NCI-H524 (cell line): ENCODE data around the gene EIF4G3.
"Not testable (repeated sequence)": the region's sequence is repeated elsewhere in the genome, so short reads cannot be mapped to it uniquely, and the experiment has no call there.

ENCODE experiments used
- DNase-seq, 2 experiments: peaks; one replicate each; lab custom pipeline; 2025; lab: John Stamatoyannopoulos, UW

EIF4G3 gene

DNA sequence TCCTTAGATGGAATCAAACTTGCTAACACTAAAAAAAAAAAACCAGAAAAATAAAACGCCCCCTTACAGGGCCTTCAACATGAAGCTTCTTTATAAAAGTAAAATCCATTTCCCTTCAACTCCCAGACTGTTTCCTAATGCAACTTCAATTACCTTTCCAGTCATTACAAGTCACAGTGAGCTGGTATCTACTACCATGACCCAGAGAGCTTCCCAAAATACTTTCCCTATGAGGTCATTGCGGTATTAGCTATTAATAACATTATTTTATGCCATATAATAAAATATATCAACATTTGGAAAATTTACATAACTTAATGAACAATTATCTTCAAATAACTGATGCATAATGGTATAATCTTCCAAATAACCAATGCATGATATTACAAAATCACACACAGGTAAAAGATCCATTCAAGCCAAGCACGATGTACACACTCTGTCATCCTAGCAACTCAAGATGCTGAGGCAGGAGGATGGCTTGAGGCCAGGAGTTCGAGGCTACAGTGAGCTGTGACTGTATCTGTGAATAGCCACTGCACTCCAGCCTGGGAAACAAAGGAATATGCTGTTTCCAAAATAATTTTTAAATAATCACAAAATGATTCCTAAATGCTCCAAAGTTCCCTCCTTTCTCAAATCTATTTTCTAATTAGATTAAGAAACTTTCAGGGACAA is 24.1 kb downstream of the EIF4G3 start:
- no peak for DNase-seq

DNA sequence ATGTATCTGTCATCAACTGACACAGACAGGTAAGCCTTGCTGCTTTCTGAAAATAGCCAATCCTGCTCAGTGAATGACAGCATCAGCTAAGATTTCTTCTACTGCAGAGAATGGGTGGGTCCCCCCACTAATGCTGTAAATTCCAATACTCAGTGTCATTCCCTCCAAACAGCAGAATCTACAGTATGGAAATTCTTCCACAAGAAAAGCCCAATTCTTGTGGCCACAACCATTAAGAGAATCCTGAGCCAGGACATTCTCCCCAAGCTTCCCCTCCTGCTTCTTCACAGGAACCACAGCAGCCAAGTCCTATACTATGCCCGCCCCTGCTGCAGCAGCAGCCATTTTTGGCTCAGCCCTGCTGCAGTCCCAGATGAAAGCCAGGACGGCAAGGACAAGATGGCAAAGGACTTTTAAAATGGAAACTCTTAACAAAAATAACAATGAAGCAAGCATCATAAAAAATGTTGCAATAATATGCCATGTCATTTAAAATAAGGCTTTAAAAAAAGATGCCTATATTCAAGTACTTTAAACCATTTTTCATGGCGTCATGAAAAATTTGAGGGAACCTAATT is 26.8 kb downstream of the EIF4G3 start:
- no peak for DNase-seq

DNA sequence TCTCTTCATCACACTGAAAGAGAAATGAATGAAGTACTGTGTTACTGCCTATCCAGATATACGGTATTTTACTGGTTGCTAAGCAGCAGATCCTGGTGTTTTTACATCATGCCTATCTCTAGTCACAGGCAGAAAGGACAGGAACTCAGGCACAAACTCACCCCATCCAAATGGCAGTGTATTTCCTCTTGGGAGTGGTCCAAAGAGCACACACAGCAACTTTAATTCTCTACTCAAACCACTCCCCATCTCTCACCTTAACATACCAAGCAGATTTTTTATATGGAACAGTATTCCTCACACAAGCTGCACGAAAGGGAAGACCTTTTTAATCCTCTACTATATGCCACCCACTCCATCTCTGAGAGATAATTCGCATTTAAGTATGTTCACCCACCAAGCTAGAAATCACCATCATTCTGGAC is 27.3 kb downstream of the EIF4G3 start:
- no peak for DNase-seq

DNA sequence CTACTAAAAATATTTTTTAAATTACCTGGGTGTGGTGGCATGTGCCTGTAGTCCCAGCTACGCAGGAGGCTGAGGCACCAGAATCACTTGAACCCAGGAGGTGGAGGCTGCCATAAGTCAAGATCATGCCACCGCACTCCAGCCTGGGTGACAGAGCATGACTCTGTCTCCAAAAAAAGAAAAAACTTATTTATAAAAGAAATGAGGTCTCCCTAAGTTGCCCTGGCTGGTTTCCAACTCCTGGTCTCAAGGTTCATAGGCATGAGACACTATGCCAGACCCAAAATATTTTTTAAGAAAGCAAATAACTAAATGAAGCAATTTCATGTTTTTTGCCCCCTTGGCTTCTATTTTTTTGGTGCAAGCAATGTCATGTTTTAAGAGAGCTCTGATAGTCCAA is 32.9 kb downstream of the EIF4G3 start:
- no peak for DNase-seq

DNA sequence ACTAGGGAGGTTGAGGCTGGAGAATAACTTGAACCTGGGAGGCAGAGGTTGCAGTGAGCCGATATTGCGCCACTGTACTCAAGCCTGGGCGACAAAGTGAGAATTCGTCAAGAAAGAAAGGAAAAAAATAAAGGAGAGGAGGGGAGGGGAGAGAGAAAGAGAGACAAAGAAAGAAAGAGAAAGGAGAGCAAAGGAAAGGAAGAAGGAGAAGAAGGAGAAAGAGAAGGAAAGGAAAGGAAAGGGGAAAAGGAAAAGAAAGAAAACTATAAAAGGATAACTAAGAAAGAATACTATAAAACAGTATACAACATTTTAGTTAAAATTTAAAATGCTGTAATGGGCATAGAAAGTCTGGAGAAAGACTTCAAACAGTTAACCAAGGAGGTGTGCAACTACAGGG is 33.6 kb downstream of the EIF4G3 start:
- no peak for DNase-seq

DNA sequence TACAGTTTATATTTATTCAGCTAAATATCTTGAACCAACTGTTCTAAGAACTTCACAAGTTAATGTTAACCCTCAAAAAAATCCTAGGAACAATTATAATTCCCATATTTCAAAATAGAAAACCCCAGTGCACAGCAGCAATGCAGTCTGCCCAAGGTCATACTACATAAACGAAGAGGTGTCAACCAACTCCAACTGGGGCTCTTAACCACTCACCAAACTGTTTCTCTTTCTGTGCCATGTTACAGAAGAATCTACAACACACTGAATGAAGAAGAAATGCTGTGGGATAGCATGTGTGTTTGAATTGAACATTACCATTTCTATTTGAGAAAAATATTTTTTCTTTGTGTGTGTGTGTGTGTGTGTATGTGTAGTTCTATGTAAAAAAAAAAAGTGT is 35.7 kb downstream of the EIF4G3 start:
- DNase-seq: no peak

DNA sequence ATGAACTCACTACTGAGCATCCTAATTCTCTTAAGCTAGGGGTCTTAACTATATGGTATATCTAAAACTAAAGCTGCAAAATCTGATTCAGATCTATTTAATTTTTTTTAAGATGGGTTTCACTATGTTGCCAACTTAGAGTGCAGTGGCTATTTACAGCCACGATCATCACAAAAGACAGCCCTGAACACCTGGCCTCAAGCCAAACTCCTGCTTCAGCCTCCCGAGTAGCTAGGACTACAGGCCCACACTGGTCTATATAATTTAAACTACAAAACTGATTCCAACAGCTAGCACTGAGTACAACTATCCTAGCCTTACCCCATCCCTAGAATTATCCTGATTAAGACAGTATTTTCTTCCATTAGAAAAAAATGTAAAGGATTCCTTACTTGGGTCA is 37.1 kb downstream of the EIF4G3 start:
- DNase-seq: no peak

DNA sequence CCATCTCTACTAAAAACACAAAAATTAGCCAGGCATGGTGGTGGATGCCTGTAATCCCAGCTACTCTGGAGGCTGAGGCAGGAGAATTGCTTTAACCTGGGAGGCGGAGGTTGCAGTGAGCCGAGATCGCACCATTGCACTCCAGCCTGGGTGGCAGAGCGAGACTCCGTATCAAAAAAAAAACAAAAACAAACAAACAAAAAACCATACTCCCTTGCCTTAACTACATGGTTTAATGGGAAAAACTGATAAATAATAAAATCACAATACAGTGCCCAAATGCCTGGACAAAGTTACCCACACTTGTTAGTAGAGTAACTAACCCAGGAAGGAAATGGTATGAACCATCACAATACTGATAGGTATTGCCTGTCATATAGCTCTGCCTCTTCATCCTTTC is 40.4 kb downstream of the EIF4G3 start:
- DNase-seq: not testable (repeated sequence)

DNA sequence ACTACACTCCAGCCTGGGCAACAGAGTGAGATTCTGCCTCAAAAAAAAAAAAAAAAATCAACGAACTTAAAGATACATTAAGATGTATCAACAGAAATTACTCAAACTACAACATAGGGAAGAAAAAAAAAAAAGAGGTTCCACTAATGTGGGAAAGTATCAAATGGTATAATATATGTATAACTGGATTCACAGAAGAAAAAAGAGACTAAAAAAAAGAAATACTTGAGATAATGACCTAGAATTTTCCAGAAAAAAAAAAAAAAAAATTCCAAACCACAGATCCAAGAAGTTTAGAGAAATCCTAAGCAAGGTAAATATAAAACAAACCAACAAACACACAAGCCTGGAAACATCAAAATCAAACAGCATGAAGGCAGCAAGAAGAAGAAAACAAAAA is 45.5 kb downstream of the EIF4G3 start:
- DNase-seq: no peak

DNA sequence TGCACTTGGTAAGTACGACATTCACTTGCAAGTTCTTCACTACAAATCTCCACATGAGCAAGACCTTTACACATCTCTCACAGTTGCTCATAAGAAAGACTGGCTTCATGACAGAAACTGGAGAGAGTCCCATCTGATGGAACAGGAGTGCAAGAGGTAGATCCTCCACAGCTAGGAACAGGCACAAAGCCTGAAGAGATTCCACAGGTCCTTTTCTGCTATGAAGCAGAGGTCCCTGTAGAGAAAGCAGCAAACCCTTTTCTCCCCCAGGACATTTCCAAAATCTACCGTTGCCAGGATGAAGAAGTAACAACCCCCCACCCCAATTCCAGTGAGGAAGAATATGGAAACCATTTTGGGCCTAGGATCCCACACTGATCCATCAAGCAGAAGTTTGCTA is 47.3 kb downstream of the EIF4G3 start:
- no peak for DNase-seq

DNA sequence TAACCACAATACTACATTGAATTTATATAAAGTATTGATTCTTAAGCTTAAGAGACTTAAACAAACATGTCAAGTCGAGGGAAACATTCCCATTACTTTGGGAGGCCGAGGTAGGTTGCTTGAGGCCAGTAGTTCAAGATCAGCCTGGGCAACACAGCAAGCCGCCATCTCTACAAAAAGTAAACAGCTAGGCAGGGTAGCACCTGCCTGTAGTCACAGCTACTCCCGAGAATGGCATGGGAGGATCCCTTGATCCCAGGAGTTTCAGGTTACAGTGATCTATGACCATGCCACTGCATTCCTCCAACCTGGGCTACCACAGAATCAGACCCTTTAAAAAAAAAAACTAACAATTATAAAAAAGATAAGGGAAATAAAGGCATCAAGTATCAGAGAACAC is 50.4 kb downstream of the EIF4G3 start:
- DNase-seq: no peak

DNA sequence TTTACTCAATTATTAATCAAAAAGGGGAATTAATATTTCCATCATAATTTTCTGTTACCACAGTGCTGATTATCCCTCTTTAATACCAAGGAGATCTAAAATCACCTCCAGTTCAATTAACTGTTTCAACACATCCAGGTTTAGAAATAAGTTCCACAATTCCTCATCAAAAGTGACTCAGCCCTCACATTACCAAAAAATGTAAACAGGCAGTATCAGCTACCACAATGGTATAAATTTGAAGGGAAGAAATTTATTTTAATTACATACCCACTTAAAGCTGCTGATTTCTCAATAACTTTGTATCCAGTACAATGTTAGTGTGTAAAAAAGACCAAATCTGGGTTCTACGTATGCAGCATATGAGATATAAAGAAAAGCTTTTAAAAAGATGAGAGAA is 51.9 kb downstream of the EIF4G3 start:
- no peak for DNase-seq

DNA sequence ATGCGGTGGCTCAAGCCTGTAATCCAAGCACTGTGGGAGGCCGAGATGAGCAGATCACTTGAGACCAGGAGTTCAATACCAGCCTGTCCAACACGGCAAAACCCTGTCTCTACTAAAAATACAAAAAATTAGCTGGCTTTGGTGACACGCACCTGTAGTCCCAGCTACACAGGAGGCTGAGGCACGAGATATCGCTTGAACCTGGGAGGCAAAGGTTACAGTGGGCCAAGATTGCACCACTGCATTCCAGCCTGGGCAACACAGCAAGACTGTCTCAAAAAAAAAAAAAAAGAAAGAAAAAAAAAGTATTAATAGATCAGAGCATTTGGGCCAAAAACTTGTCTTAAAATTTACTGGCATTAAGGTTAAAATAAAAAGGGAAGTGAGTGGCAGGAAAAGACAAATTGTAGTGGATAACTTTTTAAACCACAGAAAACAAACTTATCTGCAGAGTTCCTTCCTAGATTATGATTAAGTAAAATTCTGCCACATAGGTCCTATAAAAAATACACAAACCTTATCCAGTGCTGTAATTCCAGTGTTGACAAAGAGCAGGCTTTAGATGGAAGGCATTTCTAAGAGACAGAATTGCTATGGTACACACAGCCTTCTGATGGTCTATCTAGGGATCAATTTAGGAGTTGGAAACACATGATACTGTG is 53.3 kb downstream of the EIF4G3 start:
- no peak for DNase-seq

DNA sequence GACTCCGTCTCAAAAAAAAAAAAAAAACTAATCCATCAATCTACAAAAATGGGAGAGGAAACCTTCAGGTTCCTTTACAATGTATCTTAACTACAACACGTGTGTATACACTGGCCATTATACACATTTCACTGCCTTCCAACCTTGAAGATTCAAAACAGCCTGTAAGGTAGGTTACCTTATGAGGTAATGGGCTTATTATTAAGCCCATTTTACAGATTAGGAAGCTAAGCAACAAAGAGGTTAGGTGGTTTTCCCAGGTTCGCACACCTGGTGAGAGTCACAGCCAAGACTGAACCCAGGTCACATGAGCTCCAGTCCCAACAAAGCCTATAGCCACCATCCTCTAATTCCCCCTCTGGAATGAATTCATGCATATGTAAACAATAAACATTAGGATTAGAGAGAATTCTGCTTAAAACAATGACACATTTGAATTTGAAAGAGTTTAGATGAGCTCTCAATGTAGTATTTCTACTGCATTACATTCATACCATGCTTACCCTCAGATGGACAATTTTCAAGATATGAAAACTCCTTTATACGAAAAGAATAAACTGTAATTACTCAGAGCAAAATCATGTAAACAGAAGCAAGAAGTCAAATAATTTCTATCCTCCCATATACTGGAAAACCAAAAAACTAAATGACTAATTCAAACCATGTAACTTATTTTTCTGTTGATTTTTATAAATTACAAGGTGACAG is 54.8 kb downstream of the EIF4G3 start:
- no peak for DNase-seq

DNA sequence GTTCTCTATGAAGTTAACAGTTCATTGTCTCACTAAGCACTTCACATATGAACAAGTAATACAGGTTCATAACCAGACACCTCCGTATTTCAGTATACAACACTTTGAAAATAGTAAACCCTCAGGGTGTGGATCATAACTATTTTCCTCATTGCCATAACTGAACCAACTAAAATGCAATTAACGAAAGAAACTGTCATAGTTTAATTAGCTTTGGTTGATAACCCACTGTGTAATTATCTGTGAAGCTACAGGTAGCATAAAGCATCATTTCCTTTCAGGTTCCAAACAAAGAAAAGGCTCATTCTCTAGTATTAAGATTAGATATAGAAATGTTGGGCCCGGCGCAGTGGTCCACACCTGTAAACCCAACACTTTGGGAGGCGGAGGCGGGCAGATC is 58.5 kb downstream of the EIF4G3 start:
- no peak for DNase-seq

DNA sequence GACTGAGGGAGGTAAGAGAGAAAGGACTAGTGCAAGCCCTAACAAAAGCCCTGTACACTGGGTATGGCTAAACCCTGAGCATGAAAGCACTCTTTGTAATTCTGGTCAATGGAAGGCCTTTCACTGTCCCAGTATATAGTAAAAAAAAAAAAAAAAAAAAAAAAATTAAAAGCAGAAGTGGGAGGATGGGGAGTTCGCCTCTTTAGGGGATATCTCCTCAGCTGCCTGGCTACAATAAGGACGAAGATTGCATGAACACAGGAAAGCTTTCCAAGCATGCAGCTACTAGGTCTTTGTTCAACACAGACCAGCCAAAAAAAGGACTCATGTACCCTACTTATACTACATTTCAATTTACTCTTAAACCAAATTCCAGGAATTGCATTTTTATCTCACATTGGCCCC is 59.1 kb downstream of the EIF4G3 start:
- no peak for DNase-seq

DNA sequence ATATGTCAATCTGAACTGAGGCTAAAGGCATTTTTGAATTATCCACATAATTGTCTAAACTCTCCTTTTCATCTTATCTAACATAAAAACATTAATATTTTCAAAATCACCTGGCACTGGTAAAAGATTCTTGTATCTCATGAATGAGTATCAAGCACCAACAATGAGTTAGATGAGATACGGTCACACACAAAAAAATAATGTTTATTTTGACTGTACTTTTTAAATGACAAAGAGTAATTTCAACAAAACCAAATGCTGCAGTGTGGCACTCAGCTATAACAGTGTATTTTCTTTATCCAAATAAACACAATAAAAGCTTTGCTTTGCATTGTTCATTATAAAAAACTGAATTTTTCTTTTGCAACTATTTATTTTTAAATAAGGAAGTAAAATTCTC is 59.5 kb downstream of the EIF4G3 start:
- DNase-seq: no peak

DNA sequence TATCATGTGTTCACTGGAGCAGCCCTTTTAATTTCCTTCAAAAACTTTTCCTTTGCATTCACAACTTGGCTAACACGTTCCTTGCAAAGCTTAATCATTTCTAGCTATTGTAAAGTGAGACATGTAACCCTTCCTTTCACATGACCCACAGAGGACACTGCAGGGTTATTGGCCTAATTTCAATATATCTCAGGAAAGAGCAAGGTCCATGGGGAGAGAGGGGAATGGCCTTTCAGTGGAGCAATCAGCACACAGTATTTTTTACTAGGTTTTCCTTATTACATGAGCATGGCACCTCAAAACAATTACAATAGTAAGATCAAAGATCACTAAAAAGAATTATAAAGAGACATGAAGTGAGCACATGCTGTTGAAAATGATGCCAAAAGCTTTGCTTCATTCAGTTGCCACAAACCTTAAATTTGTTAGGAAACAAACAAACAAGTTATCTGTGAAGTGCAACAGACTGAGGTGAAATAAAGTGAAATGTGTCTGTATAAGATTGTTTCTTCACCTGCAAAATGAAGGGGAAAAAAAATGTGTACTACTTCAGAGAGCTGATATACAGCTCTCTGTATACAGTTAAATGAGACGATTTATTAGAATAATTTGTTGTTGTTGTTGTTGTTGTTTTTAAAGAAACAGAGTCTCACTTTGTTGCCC is 61.5 kb downstream of the EIF4G3 start:
- no peak for DNase-seq

DNA sequence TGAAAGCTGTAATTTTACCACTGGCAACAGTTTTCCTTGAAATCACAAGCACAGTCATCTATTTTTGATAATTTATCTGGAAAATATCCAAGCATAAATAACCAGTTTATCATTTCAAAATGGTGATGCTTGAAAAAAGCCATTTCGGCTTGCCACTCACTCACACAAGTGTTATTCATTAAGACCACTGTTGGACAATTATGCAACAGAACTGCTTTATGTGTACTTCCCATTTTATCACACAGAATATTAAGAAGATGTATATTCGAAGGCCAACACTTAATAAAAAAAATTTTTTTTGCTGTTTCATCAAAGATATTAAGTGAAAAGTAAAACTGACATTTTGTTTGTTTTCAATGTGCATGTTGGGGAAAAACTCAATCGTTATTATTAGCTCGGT is 62.3 kb downstream of the EIF4G3 start:
- DNase-seq: no peak

DNA sequence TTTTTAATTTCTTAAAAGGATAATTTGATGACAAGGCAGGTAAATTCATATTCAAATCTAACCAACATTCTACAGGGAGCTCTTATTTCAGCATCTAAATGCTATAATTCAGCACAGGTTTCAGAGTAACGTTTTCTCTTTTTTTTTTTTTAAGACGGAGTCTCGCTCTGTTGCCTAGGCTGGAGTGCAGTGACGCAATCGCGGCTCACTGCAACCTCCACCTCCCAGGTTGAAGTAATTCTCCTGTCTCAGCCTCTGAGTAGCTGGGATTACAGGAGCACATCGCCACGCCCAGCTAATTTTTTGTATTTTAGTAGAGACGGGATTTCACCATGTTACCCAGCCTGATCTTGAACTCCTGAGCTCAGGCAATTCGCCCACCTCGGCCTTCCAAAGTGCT is 66.5 kb downstream of the EIF4G3 start:
- DNase-seq: no peak

DNA sequence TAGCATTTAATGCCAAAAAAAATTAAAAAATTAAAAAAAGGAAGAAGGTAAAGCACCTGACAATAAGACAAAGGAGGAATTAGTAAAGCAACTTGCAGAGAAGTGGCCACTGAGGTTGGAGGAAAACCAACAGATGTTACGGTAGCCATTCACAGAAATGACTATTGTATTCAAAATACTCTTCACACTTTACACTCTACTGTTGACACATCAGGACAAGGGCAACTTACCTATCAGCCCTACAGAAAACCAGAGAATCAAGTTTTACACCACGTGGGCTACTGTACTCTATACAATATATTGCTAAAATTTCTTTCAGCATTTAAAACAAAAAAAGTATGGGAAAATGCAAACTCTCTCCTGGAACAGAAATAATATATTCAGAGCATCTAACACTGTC is 70.0 kb downstream of the EIF4G3 start:
- DNase-seq: no peak

DNA sequence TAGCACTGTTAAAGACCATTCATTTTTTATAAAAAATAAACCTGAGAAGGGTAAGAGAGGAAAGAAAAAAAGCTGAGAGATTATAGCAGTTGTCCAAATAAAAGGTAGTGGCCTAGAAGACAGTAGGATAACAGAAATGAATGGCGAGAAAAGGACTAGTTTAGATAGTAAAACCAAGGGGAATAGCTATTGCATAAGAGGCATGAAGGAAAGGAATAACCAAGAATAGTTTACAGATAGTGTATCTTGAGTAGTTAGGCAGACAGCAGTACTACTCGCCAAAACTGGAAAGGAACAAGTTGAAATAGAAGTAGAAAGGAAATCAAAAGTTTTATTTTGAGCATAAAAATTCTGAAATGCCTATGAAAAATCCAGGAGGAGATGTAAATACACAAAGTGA is 70.5 kb downstream of the EIF4G3 start:
- no peak for DNase-seq

DNA sequence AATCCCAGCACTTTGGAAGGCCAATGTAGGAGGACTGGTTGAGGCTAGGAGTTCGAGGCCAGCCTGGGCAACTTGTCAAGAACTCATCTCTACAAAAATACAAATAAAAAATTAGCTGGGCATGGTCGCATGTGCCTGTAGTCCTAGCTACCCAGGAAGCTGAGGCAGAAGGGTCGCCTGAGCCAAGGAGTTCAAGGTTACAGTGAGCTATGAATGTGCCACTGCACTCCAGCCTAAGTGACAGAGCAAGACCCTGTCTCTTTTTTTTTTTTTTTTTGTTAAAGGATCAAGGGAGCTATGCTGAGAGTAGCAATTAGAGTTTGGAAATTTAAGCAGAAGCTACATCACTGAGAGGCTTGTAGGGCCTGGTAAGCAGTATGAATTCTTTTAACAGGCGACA is 70.9 kb downstream of the EIF4G3 start:
- no peak for DNase-seq
